Spleen (tissue), 11 donors: ENCODE results near the gene MADD. TPM values are rescaled to one million over a fixed set of nuclear protein-coding genes. Genes with fewer than 3 reads are reported as not detected.

Experiments
- DNase-seq: peaks from one replicate; pipeline ENCODE4 v3.0.0-alpha.2; 2020
- H3K27ac ChIP-seq, 8 donors: fragments of 200-600 bp; sonication (generic) in 7 of 8; 1 replicate in 4 of 8; 2 replicates in 4 of 8; pipeline versions ENCODE4 v1.5.0 to v1.8.0; 2016 to 2021; ENCODE audit warnings: inconsistent platforms in 4 of 8, mild to moderate bottlenecking in 4 of 8, moderate library complexity in 1 of 8
- H3K27me3 ChIP-seq, 7 donors: fragments of 200-600 bp; sonication (generic) in 6 of 7; replicated peaks in 1 of 7; 1 replicate in 4 of 7; 2 replicates in 3 of 7; pipeline versions ENCODE4 v1.5.0 to v1.8.0; 2016 to 2021; ENCODE audit warnings: inconsistent platforms in 3 of 7, mild to moderate bottlenecking in 1 of 7
- H3K36me3 ChIP-seq, 6 donors: fragments of 200-600 bp; sonication (generic) in 5 of 6; 1 replicate in 4 of 6; 2 replicates in 2 of 6; pipeline versions ENCODE4 v1.5.0 to v1.8.0; 2016 to 2021; ENCODE audit warnings: inconsistent platforms in 2 of 6
- H3K4me1 ChIP-seq, 6 donors: fragments of 200-600 bp; sonication (generic) in 5 of 6; 1 replicate in 3 of 6; 2 replicates in 3 of 6; pipeline versions ENCODE4 v1.5.0 to v1.8.0; 2016 to 2021; ENCODE audit warnings: inconsistent platforms in 3 of 6
- H3K4me3 ChIP-seq, 8 donors: fragments of 200-600 bp; sonication (generic) in 7 of 8; 1 replicate in 4 of 8; 2 replicates in 4 of 8; pipeline versions ENCODE4 v1.5.0 to v1.8.0; 2016 to 2021; ENCODE audit warnings: inconsistent platforms in 4 of 8, mild to moderate bottlenecking in 4 of 8, moderate library complexity in 2 of 8
- H3K9me3 ChIP-seq, 8 donors: fragments of 200-600 bp; sonication (generic) in 7 of 8; 1 replicate in 4 of 8; 2 replicates in 4 of 8; pipeline versions ENCODE4 v1.5.0 to v1.8.0; 2016 to 2021; ENCODE audit warnings: inconsistent platforms in 4 of 8
- POLR2A ChIP-seq, 3 donors: fragments of 450-650 bp; IDR thresholded peaks; one replicate each; pipeline ENCODE4 v1.5.1; 2017; ENCODE audit warnings: antibody characterized with exemption in 3 of 3, mild to moderate bottlenecking in 1 of 3
- POLR2AphosphoS5 ChIP-seq, 3 donors: sonication (generic); formaldehyde crosslinking; IDR thresholded peaks; one replicate each; pipeline ENCODE4 v1.5.1; 2017; ENCODE audit warnings: antibody characterized with exemption in 3 of 3
- WGBS, 5 donors: extraction: QIAGEN DNeasy Blood & Tissue Kit in 3 of 5; methylation state at CpG; one replicate each; pipeline versions ENCODE4 v1.1.5 to v1.1.7; 2013 to 2018; 5-methylcytosine and 5-hydroxymethylcytosine counted together
- intact Hi-C: fragments of 100-400 bp; cut with DNase I; formaldehyde crosslinking; loops from one replicate; pipeline ENCODE4 v1.15.0; 2023; ENCODE audit warnings: low total_unique reads
- polyA plus RNA-seq, 3 donors: library from polyadenylated mRNA; stranded (reverse); fragments of 200-250 nt; gene quantifications; one replicate each; pipeline ENCODE4 v1.2.1, GENCODE V29; 2013
- total RNA-seq, 7 donors: library from RNA; depleted of rRNA in 3 of 7; stranded (reverse); fragments of >200 nt in 3 of 7; fragmentation: NEBNext Ultra II Directional in 4 of 7; extraction: Animal tissue kit (Norgen Biotek cat#: 25700) in 4 of 7; gene quantifications; one replicate each; pipeline versions ENCODE4 v1.1.0 to v1.2.1, GENCODE V29; 2016 to 2021
- TF ChIP-seq, protein P1 (sequence below), 11 experiments: fragments of 200-600 bp in 7 of 11; fragments of 450-650 bp in 4 of 11; sonication (generic) in 4 of 11; IDR thresholded peaks in 8 of 11; conservative IDR thresholded peaks in 3 of 11; 1 replicate in 7 of 11; 2 replicates in 4 of 11; pipeline versions ENCODE4 v1.4.0 to v1.8.0; 2016 to 2021; ENCODE audit warnings: antibody characterized with exemption in 11 of 11, inconsistent platforms in 4 of 11, mild to moderate bottlenecking in 1 of 11
- donor health status: healthy with polysubstance abuse.
- donor health status: DM: no; HTN: no; CAD: no; lungs with moderate emphysema.
- donor health status: DM: no; HTN: no; CAD: no.
- donor health status: Bipolar disorder and iron deficiency.
- donor health status: healthy.
- donor health status: DM: no; HTN: no; CAD: no.
- donor health status: DM: yes; HTN: yes; CAD: no.

Gene MADD
- total and polyA plus RNA-seq, 10 donors = 15.7 to 82.4 (median 63.3) TPM

DNA sequence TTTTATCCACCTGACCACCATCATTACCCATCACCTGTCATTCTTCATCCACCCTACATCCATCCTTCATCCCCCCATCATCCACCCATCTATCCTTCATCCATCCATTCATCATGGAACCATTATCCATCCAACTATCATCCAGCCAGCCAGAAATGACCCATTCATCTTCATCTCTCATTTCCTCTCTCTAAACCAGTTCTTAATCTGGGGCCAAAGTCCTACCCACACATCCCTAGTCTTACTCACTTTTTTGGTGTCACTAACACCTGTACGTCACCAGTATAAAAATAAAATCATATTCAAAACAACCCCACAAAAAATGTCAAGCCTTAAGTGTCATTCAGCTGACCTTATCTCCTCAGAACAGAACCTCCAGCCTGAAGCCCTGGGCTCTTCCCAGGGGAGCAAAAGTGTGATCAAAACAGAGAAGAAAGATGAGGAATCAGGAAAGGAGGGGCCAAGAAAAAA lies 96.1 kb downstream of the MADD start:
- no peak overlapping the region for H3K27ac ChIP-seq
- intact Hi-C loops = no loop called here
- 47 to 75% (median 64%) methylated on average over 1 of the region's 1 CpG for WGBS, 5 donors
- H3K27me3 ChIP-seq = no peaks in the 10 kb centered on the region
- H3K9me3 ChIP-seq = no peaks in the 10 kb centered on the region
- no peak for TF ChIP-seq POLR2A (IDR thresholded peaks at IDR 0.05)
- TF ChIP-seq, protein P1, sequence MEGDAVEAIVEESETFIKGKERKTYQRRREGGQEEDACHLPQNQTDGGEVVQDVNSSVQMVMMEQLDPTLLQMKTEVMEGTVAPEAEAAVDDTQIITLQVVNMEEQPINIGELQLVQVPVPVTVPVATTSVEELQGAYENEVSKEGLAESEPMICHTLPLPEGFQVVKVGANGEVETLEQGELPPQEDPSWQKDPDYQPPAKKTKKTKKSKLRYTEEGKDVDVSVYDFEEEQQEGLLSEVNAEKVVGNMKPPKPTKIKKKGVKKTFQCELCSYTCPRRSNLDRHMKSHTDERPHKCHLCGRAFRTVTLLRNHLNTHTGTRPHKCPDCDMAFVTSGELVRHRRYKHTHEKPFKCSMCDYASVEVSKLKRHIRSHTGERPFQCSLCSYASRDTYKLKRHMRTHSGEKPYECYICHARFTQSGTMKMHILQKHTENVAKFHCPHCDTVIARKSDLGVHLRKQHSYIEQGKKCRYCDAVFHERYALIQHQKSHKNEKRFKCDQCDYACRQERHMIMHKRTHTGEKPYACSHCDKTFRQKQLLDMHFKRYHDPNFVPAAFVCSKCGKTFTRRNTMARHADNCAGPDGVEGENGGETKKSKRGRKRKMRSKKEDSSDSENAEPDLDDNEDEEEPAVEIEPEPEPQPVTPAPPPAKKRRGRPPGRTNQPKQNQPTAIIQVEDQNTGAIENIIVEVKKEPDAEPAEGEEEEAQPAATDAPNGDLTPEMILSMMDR (IDR thresholded peaks at IDR 0.05 in 8 of 11, conservative IDR thresholded peaks at IDR 0.05 in 3 of 11) = no peak
- no peak for TF ChIP-seq POLR2AphosphoS5 (IDR thresholded peaks at IDR 0.05)
- no peak for DNase-seq
- H3K4me1 ChIP-seq = peaks cover 0 to 98% (median 20%) of the 10 kb centered on the region in 6 donors
- H3K36me3 ChIP-seq = peaks cover 0 to 93% (median 14%) of the 10 kb centered on the region in 6 donors
- no peak overlapping the region for H3K4me3 ChIP-seq

DNA sequence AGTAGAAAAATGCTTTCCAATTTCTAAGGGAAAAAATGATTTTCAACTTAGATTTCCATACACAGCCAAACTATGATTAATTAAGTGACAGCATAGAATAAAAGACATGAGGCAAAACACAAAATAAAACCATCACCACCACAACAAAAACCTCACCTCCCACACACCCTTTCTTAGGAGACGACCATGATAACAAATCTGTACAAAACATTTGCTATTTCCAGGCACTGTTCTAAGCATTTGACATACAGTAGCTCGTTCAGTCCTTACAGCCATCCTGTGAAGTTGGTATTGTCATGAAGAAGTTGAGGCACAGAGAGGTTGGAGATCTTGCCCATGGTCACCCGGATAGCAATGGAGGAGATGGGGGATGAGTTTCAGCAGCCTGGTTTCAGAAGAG lies 99.7 kb downstream of the MADD start:
- Histone ChIP-seq H3K27ac (no peak overlapping the region), H3K9me3 (no peaks in the 10 kb centered on the region), H3K36me3 (peaks cover 0 to 100% (median 27%) of the 10 kb centered on the region in 6 donors), H3K4me3 (no peak overlapping the region), H3K27me3 (no peaks in the 10 kb centered on the region), H3K4me1 (peaks cover 4 to 97% (median 21%) of the 10 kb centered on the region in 6 donors)
- intact Hi-C loops = no loop called here
- DNase-seq = no peak
- 47 to 62% (median 56%) methylated on average over 3 of the region's 3 CpGs for WGBS, 5 donors
- TF ChIP-seq POLR2A (IDR thresholded peaks at IDR 0.05) (no peak), POLR2AphosphoS5 (IDR thresholded peaks at IDR 0.05) (no peak)
- TF ChIP-seq, protein P1 (IDR thresholded peaks at IDR 0.05 in 8 of 11, conservative IDR thresholded peaks at IDR 0.05 in 3 of 11) = no peak

DNA sequence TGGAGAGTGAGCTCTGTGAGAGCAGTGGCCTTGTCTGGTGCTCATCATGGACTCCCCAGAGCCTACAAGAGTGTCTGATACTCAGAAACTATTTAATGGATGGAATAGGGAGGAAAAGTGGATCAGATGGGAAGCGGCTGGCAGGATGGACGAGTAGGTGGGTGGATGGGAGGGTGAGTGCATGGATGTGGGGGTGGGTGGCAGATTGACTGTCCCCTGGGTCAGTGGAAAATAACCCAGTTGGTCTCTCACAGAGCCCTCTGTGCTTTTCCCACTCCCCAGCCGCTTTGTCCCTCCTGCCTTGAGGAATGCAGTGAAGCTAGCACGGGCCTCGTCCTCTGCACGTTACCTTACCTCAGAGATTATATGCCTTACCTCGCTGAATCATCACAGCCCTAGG lies 102.5 kb downstream of the MADD start:
- Histone ChIP-seq H3K9me3 (no peaks in the 10 kb centered on the region), H3K4me1 (peaks cover 4 to 97% (median 27%) of the 10 kb centered on the region in 6 donors), H3K27me3 (no peaks in the 10 kb centered on the region), H3K4me3 (no peak overlapping the region), H3K36me3 (peaks cover 0 to 89% (median 25%) of the 10 kb centered on the region in 6 donors), H3K27ac (peak overlapping the region in 2 of 8 donors; percentile 27 to 98)
- no peak for TF ChIP-seq POLR2AphosphoS5 (IDR thresholded peaks at IDR 0.05)
- TF ChIP-seq POLR2A (IDR thresholded peaks at IDR 0.05) = no peak
- TF ChIP-seq, protein P1 (IDR thresholded peaks at IDR 0.05 in 8 of 11, conservative IDR thresholded peaks at IDR 0.05 in 3 of 11) = no peak
- intact Hi-C loops = loop anchor here (2.0 kb wide), 1 partner anchor 40 kb away; no protein-coding TSS in a partner anchor
- DNase-seq = peak; percentile 61
- WGBS, 5 donors = 72 to 89% (median 84%) methylated on average over 7 of the region's 7 CpGs

DNA sequence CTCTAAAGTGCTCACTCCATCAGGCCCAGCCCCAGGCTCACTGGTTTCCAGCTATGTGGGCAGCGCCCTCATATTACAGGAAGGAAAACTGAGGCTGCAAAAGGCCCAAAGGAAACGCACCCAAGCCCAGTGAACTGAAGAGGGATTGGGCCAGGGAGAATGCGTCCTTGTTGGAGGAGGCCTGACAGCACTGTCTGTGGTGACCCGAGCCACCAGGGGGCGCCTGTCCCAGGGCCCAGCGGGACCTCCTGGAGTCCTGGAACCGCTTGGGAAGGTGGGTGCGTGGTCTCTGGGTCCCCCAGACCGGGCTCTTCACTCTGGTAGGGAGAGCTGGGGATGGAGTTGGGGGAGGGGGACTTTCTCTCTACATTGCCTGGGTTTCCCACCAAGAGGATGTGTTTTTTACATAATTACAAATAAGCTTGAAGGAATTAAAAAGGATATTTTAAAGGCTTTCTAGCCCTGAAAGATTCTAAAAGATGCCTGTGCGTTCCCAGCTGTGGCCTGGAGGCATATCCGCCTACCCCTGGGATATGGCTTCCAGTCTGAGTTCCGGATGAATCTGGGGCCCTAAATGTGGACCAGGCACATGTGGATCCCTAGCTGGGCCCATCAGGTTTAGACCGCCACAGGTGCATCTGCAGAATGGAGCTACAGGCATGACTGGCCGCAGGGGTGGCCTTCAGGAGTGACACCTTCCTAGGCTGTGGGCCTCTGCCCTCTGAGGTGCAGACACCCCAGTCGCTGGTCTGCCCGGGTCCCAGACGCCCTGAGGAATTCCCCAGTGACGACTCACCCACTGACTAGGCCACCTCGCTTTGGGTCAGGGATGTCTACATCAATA lies 104.2 kb downstream of the MADD start:
- peaks cover 0 to 72% (median 17%) of the 10 kb centered on the region in 6 donors for H3K36me3 ChIP-seq
- peak overlapping the region; percentile 30 to 98 (median 94) for H3K27ac ChIP-seq
- TF ChIP-seq POLR2A (IDR thresholded peaks at IDR 0.05) (no peak), POLR2AphosphoS5 (IDR thresholded peaks at IDR 0.05) (peak; percentile 73 to 83 (median 74))
- TF ChIP-seq, protein P1 (IDR thresholded peaks at IDR 0.05 in 8 of 11, conservative IDR thresholded peaks at IDR 0.05 in 3 of 11) = peak; percentile 88 to 97 (median 93)
- H3K9me3 ChIP-seq = no peaks in the 10 kb centered on the region
- H3K27me3 ChIP-seq = no peaks in the 10 kb centered on the region
- peak overlapping the region in 5 of 8 donors; percentile 45 to 77 (median 56) for H3K4me3 ChIP-seq
- intact Hi-C loops = loop anchor here (2.0 kb wide), 1 partner anchor 39 kb away; no protein-coding TSS in a partner anchor
- 36 to 47% (median 40%) methylated on average over 15 to 19 of the region's 19 CpGs for WGBS, 5 donors
- peaks cover 4 to 90% (median 30%) of the 10 kb centered on the region in 6 donors for H3K4me1 ChIP-seq
- DNase-seq = peak; percentile 96
